ENCODE measurements around the gene CYSRT1.

GRCh38 chr9:137185921-137186320 lies 39.1 kb upstream of the CYSRT1 start:
- no peak for TF ChIP-seq POLR2A (IDR thresholded peaks at IDR 0.05; ENCODE audit: low read depth, low read length)
- no peak for TF ChIP-seq POLR2AphosphoS5 (IDR thresholded peaks at IDR 0.05; ENCODE audit: low read depth, low read length)
